ENCODE data around the gene LONP1. TPM values are rescaled to one million over a fixed set of nuclear protein-coding genes. Genes with fewer than 3 reads are reported as not detected.

The LONP1 gene
- total RNA-seq, 1 donor from 2014 or later = 35.9 TPM

DNA sequence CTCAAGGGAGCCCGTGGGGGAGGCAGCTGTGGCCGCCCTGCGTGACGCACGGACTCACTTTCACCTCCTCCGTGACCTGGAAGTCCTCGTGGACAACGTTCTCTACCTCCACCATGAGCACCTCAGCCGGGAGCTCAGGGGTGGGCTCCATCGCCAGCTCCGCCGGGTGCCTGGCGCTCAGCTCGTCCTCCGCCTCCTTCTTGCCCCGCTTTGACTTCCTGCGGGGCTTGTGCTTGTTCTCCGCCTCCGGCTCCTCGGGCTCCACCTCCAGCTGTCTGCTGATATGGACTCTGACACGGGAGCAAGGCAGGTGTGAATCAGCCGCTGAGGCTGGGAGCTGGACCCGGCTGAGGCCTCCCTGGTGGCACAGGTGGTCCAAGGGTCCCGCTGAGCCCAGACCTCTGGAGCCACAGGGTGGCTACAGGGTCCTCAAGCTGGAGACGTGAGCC lies 8.2 kb downstream of the LONP1 start:
- Histone ChIP-seq H3K4me2 (no peak overlapping the region), H3K4me1 (no peaks in the 10 kb centered on the region), H4K20me1 (ENCODE audit: low read depth) (peaks cover 16% of the 10 kb centered on the region), H3F3A (ENCODE audit: low read depth) (no peaks in the 10 kb centered on the region), H3K36me3 (no peaks in the 10 kb centered on the region), H3K9ac (no peak overlapping the region), H3K79me2 (ENCODE audit: low read depth) (peaks cover 29% of the 10 kb centered on the region), H2AFZ (replicated peaks) (no peak overlapping the region), H3K27me3 (no peaks in the 10 kb centered on the region), H3K4me3 (no peak overlapping the region), H3K27ac (no peak overlapping the region), H3K9me3 (ENCODE audit: low read depth) (no peaks in the 10 kb centered on the region)
- H3K4me1 Mint-ChIP-seq = peaks cover 5% of the 10 kb centered on the region
- H3K9me3 Mint-ChIP-seq = no peaks in the 10 kb centered on the region
- no peak overlapping the region for H3K27ac Mint-ChIP-seq
- H3K36me3 Mint-ChIP-seq = peaks cover 13% of the 10 kb centered on the region
- no peak overlapping the region for H3K4me3 Mint-ChIP-seq
- no peak for TF ChIP-seq EZH2phosphoT487 (IDR thresholded peaks at IDR 0.05)
- TF ChIP-seq, protein P1, sequence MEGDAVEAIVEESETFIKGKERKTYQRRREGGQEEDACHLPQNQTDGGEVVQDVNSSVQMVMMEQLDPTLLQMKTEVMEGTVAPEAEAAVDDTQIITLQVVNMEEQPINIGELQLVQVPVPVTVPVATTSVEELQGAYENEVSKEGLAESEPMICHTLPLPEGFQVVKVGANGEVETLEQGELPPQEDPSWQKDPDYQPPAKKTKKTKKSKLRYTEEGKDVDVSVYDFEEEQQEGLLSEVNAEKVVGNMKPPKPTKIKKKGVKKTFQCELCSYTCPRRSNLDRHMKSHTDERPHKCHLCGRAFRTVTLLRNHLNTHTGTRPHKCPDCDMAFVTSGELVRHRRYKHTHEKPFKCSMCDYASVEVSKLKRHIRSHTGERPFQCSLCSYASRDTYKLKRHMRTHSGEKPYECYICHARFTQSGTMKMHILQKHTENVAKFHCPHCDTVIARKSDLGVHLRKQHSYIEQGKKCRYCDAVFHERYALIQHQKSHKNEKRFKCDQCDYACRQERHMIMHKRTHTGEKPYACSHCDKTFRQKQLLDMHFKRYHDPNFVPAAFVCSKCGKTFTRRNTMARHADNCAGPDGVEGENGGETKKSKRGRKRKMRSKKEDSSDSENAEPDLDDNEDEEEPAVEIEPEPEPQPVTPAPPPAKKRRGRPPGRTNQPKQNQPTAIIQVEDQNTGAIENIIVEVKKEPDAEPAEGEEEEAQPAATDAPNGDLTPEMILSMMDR (IDR thresholded peaks at IDR 0.05) = no peak
- TF ChIP-seq EZH2 (IDR thresholded peaks at IDR 0.05) = no peak
- DNase-seq (ENCODE audit: low spot score) = no peak
- H3K27me3 Mint-ChIP-seq (ENCODE audit: insufficient read depth, low read depth) = peaks cover 2% of the 10 kb centered on the region

DNA sequence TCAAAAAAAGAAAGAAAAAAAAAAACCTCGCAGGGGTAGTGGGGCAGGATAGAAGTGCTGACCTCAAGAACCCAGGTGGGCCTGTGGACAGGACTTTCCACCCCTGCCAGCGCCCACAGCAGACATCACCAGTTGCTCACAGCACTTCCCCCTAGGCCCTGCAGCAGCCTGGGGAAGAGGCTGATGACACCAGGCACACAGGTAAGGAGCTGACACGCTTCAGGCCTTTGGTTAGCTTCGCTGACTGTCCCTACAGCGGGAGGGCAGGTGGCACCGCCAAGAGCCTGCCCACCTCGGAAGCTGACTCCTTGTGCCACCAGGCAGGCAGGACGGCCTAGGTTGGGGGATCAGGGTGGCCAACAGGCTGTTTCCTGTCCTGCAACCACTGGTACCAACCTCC lies 8.9 kb downstream of the LONP1 start:
- Histone ChIP-seq H3K4me3 (no peak overlapping the region), H2AFZ (replicated peaks) (no peak overlapping the region), H3K36me3 (no peaks in the 10 kb centered on the region), H3K4me1 (no peaks in the 10 kb centered on the region), H3F3A (ENCODE audit: low read depth) (no peaks in the 10 kb centered on the region), H3K79me2 (ENCODE audit: low read depth) (peaks cover 22% of the 10 kb centered on the region), H3K27me3 (no peaks in the 10 kb centered on the region), H3K9ac (no peak overlapping the region), H3K9me3 (ENCODE audit: low read depth) (no peaks in the 10 kb centered on the region), H3K4me2 (no peak overlapping the region), H4K20me1 (ENCODE audit: low read depth) (peaks cover 10% of the 10 kb centered on the region), H3K27ac (no peak overlapping the region)
- TF ChIP-seq, protein P1 (IDR thresholded peaks at IDR 0.05) = no peak
- TF ChIP-seq EZH2 (IDR thresholded peaks at IDR 0.05) (no peak), EZH2phosphoT487 (IDR thresholded peaks at IDR 0.05) (no peak)
- no peak for DNase-seq (ENCODE audit: low spot score)
- H3K9me3 Mint-ChIP-seq = no peaks in the 10 kb centered on the region
- H3K36me3 Mint-ChIP-seq = peaks cover 16% of the 10 kb centered on the region
- H3K4me3 Mint-ChIP-seq = no peak overlapping the region
- H3K27ac Mint-ChIP-seq = no peak overlapping the region
- H3K27me3 Mint-ChIP-seq (ENCODE audit: insufficient read depth, low read depth) = peaks cover 2% of the 10 kb centered on the region
- H3K4me1 Mint-ChIP-seq = peaks cover 3% of the 10 kb centered on the region

DNA sequence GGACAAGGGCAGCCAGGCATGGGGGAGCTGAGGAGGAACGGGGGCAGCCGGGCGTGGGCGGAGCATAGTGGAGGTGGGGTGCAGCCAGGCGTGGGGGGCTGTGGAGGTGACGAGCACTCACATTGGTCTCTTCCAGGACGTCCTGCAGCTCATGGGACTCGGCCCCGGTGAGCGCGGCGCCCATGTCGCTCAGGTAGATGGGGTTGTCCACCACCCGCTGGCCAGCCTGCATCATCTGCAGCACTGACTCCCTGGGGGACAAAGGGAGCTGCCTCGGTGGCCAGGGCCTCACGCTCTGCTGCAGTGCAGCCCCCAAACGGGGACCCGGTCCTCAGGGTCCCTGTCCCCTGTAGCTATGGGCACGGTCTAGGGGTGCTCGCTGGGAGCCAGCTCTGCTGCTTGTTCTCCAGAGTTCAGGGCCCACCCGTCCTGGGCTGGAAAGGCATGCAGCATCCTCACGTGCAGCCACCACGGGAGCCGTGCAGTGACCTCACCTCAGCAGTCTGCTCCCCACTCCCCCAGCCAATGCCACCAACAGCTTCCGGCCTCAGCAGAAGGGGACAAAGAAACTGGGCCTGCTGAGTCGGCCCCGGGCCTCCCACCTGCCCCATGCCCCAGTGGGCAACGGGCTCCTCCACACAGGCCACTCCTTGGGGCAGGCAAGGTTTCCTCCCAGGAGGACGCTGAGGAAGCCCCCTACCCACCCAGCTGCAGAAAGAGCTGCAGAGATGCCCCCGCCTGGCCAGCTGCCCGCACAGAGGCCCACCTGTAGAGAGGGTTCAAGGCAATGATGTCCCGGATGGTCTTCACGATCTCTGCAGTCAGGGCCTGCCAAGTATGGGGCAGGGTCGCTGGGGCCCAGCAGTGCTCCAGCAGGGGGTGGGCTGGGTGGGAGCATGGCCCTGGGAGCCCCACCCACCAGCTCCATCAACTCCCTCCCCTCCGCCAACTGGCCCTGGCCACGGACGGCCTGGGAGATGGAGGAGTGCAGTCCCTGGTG lies 12.1 kb downstream of the LONP1 start:
- Histone ChIP-seq H3K9ac (no peak overlapping the region), H2AFZ (replicated peaks) (no peak overlapping the region), H3K36me3 (no peaks in the 10 kb centered on the region), H3K4me3 (no peak overlapping the region), H3K27ac (no peak overlapping the region), H3K4me1 (no peaks in the 10 kb centered on the region), H3K27me3 (no peaks in the 10 kb centered on the region), H3K4me2 (no peak overlapping the region), H4K20me1 (ENCODE audit: low read depth) (no peaks in the 10 kb centered on the region), H3F3A (ENCODE audit: low read depth) (no peaks in the 10 kb centered on the region), H3K9me3 (ENCODE audit: low read depth) (no peaks in the 10 kb centered on the region), H3K79me2 (ENCODE audit: low read depth) (no peaks in the 10 kb centered on the region)
- no peaks in the 10 kb centered on the region for H3K4me1 Mint-ChIP-seq
- no peak for DNase-seq (ENCODE audit: low spot score)
- H3K27me3 Mint-ChIP-seq (ENCODE audit: insufficient read depth, low read depth) = peaks cover 2% of the 10 kb centered on the region
- H3K9me3 Mint-ChIP-seq = peaks cover 2% of the 10 kb centered on the region
- peaks cover 12% of the 10 kb centered on the region for H3K36me3 Mint-ChIP-seq
- no peak overlapping the region for H3K27ac Mint-ChIP-seq
- H3K4me3 Mint-ChIP-seq = no peak overlapping the region
- no peak for TF ChIP-seq EZH2 (IDR thresholded peaks at IDR 0.05)
- TF ChIP-seq, protein P1 (IDR thresholded peaks at IDR 0.05) = no peak
- TF ChIP-seq EZH2phosphoT487 (IDR thresholded peaks at IDR 0.05) = no peak
